LNCaP clone FGC (cell line): Measurements from ENCODE around the gene MCOLN1.
A peak's percentile ranks its signal among the peaks of the same experiment; 100 is the strongest.

ENCODE experiments used
- DNase-seq: peaks from one replicate; pipeline ENCODE4 v3.0.0-alpha.2; 2011; ENCODE audit warnings: low read depth
- H3K4me3 ChIP-seq: 2 replicates; pipeline ENCODE4 v1.5.1; 2011; ENCODE audit warnings: mild to moderate bottlenecking, low read depth, low read length, control low read depth
- CTCF ChIP-seq: IDR thresholded peaks from 2 replicates; pipeline ENCODE4 v1.5.1; 2012; ENCODE audit warnings: mild to moderate bottlenecking; ENCODE audit not compliant: control insufficient read depth, insufficient read depth; ENCODE audit errors: extremely low read depth

The MCOLN1 gene

GRCh38 chr19:7516878-7517277 is 5.5 kb upstream of the MCOLN1 start:
- H3K4me3 ChIP-seq = peak overlapping the region; percentile 86
- no peak for DNase-seq
- TF ChIP-seq CTCF = no peak

DNA sequence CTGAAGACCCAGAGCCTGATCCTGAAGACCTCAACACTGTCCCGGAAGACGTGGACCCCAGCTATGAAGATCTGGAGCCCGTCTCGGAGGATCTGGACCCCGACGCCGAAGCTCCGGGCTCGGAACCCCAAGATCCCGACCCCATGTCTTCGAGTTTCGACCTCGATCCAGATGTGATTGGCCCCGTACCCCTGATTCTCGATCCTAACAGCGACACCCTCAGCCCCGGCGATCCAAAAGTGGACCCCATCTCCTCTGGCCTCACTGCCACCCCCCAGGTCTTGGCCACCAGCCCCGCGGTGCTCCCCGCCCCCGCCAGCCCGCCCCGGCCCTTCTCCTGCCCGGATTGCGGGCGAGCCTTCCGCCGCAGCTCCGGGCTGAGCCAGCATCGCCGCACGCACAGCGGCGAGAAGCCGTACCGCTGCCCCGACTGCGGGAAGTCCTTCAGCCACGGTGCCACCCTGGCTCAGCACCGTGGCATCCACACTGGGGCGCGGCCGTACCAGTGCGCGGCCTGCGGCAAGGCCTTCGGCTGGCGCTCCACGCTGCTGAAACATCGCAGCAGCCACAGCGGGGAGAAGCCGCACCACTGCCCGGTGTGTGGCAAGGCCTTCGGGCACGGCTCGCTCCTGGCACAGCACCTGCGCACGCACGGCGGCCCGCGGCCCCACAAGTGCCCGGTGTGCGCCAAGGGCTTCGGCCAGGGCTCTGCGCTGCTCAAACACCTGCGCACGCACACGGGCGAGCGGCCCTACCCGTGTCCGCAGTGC is 2.9 kb upstream of the MCOLN1 start:
- no peak for TF ChIP-seq CTCF
- no peak overlapping the region for H3K4me3 ChIP-seq
- DNase-seq = no peak

DNA sequence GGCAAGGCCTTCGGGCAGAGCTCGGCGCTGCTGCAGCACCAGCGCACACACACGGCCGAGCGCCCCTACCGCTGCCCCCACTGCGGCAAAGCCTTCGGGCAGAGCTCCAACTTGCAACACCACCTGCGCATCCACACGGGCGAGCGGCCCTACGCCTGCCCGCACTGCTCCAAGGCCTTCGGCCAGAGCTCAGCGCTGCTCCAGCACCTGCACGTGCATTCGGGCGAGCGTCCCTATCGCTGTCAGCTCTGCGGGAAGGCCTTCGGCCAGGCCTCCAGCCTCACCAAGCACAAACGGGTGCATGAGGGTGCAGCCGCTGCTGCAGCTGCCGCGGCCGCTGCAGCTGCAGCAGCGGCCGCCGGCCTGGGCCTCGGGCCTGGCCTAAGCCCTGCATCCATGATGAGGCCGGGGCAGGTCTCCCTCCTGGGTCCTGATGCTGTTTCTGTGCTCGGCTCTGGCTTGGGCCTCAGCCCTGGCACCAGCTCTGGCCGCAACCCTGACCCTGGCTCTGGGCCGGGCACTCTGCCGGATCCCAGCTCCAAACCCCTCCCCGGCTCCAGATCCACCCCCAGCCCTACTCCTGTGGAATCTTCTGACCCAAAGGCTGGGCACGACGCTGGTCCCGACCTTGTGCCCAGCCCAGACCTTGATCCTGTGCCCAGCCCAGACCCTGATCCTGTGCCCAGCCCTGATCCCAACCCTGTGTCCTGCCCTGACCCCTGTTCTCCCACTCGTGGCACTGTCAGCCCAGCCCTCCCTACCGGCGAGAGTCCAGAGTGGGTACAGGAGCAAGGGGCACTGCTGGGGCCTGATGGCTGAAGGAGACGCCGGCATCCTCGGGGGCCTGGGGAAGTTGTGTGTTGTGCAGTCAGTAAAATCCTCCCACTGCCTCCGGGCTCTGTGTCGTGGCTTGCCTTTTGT is 2.0 kb upstream of the MCOLN1 start:
- TF ChIP-seq CTCF = no peak
- no peak overlapping the region for H3K4me3 ChIP-seq
- DNase-seq = no peak

- DNase-seq = no peak
- TF ChIP-seq CTCF = no peak
- H3K4me3 ChIP-seq = no peak overlapping the region; the same call in 1 of the 2 replicates
Observed at GRCh38 chr19:7521551-7522071, 813 bp upstream of the MCOLN1 start.

DNA sequence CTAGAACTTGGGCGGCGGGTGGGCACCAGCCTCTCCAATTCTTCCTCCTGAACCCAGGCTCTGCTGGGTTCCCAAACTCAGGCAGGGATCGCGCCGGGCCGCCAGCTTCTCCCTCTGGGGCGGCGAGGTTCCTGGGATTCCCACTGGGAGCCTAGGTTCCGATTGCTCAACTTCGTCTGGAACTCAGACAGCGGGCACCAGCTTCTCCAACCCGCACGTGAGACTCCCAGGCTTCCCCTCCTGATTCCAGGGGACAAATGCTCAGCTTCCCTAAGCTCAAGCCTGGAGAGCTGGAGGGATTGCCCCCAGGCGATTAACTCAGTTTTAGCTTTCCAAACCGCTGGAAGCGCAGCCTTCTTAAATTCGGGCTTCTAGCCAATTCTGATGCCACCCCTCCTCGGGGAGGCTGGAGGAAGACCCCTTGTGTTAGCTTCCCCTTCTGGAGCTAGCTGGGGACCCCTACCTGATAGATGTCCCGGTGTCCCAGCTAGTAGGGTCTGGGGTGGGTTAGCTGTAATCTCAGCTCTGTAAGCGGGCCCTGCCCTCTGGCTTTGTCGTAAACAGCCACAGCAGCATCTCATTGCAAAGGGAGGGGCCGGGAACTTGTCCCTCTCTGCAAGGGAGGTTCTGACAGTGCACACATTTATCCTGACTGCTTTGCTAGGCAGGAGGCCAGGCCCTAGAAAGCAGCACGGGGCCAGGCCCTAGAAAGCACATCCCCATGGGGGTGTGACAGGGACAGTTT is 671 bp downstream of the MCOLN1 start:
- DNase-seq = no peak
- no peak for TF ChIP-seq CTCF
- H3K4me3 ChIP-seq = peak overlapping the region; percentile 87

DNA sequence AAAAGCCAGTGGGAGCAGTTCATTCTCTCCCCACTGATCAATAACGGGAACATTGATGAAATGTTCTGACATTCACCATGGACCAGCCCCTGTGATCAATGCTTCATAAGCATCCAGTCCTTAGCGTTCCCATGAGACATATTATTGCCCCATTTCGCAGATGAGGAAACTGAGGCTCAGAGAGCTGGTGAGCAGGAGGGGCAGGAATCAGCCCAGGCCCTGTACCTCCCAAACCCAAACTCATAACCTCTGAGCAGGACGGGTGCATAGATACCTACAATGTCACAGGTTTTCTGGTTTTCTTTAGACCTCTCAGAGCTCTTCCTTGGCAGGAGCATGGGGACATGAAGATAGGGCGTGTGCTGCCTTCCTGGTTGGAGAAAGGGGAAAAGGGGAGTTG is 2.1 kb downstream of the MCOLN1 start:
- TF ChIP-seq CTCF = no peak
- DNase-seq = no peak
- no peak overlapping the region for H3K4me3 ChIP-seq
